Measurements from ENCODE around the gene BTBD9.

The BTBD9 gene

DNA sequence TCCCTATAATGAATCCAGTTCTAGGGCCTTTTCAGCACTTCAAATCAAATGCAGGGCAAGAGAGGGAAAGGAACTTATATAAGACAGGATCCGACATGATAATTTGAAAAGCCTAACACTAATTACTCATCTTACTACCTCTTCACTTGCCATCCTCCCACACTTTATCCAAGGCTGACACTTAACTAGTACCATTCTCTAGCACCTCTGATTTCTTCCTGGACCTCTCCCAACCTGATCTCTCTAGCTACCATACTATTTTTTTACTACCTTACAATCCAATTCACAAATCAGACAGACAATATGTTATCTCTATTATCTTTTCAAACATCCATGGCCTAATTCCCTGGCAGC, 50.4 kb downstream of the BTBD9 start:
- Histone ChIP-seq H3K9me3 (ENCODE audit: severe bottlenecking) (no peaks in the 10 kb centered on the region), H3K27me3 (ENCODE audit: insufficient read depth, low read depth, severe bottlenecking) (no peaks in the 10 kb centered on the region), H3K4me3 (ENCODE audit: low read depth, low read length) (no peak overlapping the region), H3K36me3 (peaks cover 6% of the 10 kb centered on the region), H3K27ac (no peak overlapping the region)
- DNase-seq = no peak
- TF ChIP-seq, protein P1, sequence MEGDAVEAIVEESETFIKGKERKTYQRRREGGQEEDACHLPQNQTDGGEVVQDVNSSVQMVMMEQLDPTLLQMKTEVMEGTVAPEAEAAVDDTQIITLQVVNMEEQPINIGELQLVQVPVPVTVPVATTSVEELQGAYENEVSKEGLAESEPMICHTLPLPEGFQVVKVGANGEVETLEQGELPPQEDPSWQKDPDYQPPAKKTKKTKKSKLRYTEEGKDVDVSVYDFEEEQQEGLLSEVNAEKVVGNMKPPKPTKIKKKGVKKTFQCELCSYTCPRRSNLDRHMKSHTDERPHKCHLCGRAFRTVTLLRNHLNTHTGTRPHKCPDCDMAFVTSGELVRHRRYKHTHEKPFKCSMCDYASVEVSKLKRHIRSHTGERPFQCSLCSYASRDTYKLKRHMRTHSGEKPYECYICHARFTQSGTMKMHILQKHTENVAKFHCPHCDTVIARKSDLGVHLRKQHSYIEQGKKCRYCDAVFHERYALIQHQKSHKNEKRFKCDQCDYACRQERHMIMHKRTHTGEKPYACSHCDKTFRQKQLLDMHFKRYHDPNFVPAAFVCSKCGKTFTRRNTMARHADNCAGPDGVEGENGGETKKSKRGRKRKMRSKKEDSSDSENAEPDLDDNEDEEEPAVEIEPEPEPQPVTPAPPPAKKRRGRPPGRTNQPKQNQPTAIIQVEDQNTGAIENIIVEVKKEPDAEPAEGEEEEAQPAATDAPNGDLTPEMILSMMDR (IDR thresholded peaks at IDR 0.05; ENCODE audit: low read depth, low read length) = no peak

DNA sequence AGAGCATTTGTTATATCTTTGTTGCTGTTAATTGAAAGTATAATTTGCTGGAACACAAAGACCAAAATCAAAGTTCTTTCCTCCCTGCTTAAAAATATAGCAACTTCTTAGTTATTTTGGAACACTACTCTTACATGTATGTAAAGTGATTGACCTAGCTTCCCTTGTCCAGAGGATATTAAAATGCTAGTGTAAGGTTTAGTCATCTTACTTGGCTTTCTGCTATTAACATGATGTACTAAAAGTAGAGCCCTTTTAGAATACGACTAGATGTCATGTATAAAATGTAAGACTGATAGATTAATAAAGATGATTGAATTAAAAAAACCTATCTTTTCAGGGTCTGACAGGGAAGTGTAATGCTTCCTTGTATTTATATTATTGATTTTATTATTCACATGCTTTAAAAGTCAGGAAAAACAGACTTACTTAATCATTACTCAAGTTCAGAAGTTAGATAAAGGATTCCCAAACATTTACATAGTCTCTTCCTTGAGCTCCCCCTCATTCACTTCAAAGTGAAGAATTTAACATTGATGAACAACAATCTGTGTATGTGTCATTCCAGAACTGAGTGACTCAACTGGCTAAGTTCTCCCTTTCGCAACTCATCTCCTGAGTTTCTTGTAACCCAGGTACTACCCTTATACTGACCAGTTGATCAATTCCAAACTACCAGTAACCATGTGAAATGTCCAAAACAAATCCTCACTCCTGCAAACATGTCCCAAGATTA, 50.9 kb downstream of the BTBD9 start:
- TF ChIP-seq, protein P1 (IDR thresholded peaks at IDR 0.05; ENCODE audit: low read depth, low read length) = no peak

DNA sequence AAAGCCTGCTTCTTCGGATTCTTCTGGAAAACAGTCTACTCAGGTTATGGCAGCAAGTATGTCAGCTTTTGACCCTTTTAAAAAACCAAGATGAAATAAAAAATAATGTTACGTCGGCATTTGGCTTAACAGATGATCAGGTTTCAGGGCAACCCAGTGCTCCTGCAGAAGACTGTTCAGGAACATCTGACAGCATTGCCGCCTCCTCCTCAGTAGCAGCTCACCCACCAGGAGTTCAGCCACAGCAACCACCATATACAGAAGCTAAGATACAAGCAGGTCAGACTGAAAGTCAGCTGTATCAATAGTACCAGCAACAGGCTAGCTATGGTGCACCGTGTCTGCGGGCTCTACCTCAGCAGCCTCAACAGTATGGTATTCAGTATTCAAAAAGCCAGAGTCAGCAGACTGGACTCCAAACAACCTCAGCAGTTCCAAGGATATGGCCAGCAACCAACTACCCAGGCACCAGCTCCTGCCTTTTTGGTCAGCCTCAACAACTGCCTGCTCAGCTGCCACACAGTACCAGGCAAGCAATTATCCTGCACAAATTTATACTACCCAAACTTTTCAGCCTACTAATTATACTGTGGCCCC, 51.9 kb downstream of the BTBD9 start:
- TF ChIP-seq, protein P1 (IDR thresholded peaks at IDR 0.05; ENCODE audit: low read depth, low read length) = no peak

More for the DNA sequence above, 50.9 kb downstream of the BTBD9 start:
- no peak for DNase-seq
- H3K27me3 ChIP-seq (ENCODE audit: insufficient read depth, low read depth, severe bottlenecking) = no peaks in the 10 kb centered on the region
- no peaks in the 10 kb centered on the region for H3K9me3 ChIP-seq (ENCODE audit: severe bottlenecking)
- H3K27ac ChIP-seq = no peak overlapping the region
- H3K36me3 ChIP-seq = peaks cover 6% of the 10 kb centered on the region
- no peak overlapping the region for H3K4me3 ChIP-seq (ENCODE audit: low read depth, low read length)

DNA sequence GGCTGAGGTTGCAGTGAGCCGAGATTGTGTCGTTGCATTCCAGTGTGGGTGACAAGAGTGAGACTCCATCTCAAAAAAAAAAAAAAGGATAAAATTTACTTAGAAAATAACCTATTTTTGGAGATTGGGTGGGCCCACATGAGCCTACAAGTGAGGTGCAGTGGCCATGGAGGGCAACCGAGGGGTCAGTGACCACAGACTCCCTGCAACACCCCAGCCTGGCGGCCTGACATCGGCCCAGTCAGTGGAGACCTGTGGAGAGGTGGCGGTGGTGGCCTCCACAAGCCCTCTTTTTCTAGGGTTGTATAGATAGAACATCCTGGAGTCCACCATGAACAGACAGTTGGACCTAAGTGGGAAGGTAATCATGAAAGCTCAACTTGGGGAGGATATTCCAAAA, 52.7 kb downstream of the BTBD9 start:
- Histone ChIP-seq H3K9me3 (ENCODE audit: severe bottlenecking) (no peaks in the 10 kb centered on the region), H3K4me3 (ENCODE audit: low read depth, low read length) (no peak overlapping the region), H3K27ac (no peak overlapping the region), H3K36me3 (peaks cover 6% of the 10 kb centered on the region), H3K27me3 (ENCODE audit: insufficient read depth, low read depth, severe bottlenecking) (no peaks in the 10 kb centered on the region)
- TF ChIP-seq, protein P1 (IDR thresholded peaks at IDR 0.05; ENCODE audit: low read depth, low read length) = no peak
- no peak for DNase-seq

More for the DNA sequence above, 51.9 kb downstream of the BTBD9 start:
- H3K27ac ChIP-seq = no peak overlapping the region
- peaks cover 6% of the 10 kb centered on the region for H3K36me3 ChIP-seq
- no peak overlapping the region for H3K4me3 ChIP-seq (ENCODE audit: low read depth, low read length)
- no peaks in the 10 kb centered on the region for H3K27me3 ChIP-seq (ENCODE audit: insufficient read depth, low read depth, severe bottlenecking)
- no peak for DNase-seq
- H3K9me3 ChIP-seq (ENCODE audit: severe bottlenecking) = no peaks in the 10 kb centered on the region

DNA sequence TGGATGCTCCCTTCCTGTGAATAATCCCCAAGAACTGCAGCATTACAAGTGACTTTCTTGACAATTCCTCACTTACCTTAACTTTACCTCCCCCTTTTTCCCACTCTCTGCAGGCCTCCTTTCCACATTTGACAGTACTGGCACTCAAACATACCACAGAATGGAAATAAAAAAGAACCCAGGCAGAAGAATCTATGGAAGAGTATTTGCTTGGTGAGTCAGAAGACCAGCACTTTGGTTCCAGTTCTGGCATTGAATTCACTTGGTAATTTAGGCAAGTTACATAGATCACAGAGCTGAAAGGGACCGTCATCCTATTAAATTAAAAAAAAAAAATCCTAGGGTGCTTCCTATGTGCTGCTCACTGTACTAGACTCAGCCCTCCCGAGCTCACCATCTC, 55.0 kb downstream of the BTBD9 start:
- TF ChIP-seq, protein P1 (IDR thresholded peaks at IDR 0.05; ENCODE audit: low read depth, low read length) = no peak
- Histone ChIP-seq H3K27ac (no peak overlapping the region), H3K4me3 (ENCODE audit: low read depth, low read length) (no peak overlapping the region), H3K9me3 (ENCODE audit: severe bottlenecking) (no peaks in the 10 kb centered on the region), H3K36me3 (peaks cover 3% of the 10 kb centered on the region; the same call in 1 of the 2 replicates), H3K27me3 (ENCODE audit: insufficient read depth, low read depth, severe bottlenecking) (no peaks in the 10 kb centered on the region)
- DNase-seq = no peak

Measured in WERI-Rb-1 (cell line).